KMS-11 (cell line): ENCODE results near the gene OPRL1.

Source experiments
- H2AFZ ChIP-seq: fragments of 200-600 bp; sonication (generic); 2 replicates; pipeline ENCODE4 v1.6.1; 2016; ENCODE audit warnings: antibody characterized with exemption, mixed run types, low read depth
- H3K27ac ChIP-seq: fragments of 200-600 bp; sonication (generic); 2 replicates; pipeline ENCODE4 v1.6.1; 2016; ENCODE audit warnings: mild to moderate bottlenecking, mixed run types
- H3K27me3 ChIP-seq: fragments of 200-600 bp; sonication (generic); 2 replicates; pipeline ENCODE4 v1.6.1; 2017; ENCODE audit warnings: mild to moderate bottlenecking, low read depth, mixed run types, moderate library complexity; ENCODE audit not compliant: insufficient read depth
- H3K36me3 ChIP-seq: fragments of 200-600 bp; sonication (generic); 2 replicates; pipeline ENCODE4 v1.6.1; 2017; ENCODE audit warnings: mild to moderate bottlenecking, mixed run types; ENCODE audit not compliant: insufficient read depth
- H3K4me1 ChIP-seq: fragments of 200-600 bp; sonication (generic); 2 replicates; pipeline ENCODE4 v1.6.1; 2016; ENCODE audit warnings: mild to moderate bottlenecking, low read depth, mixed run types; ENCODE audit not compliant: poor library complexity, severe bottlenecking
- H3K4me2 ChIP-seq: fragments of 200-600 bp; sonication (generic); 2 replicates; pipeline ENCODE4 v1.7.0; 2016; ENCODE audit warnings: mild to moderate bottlenecking, mixed run types
- H3K4me3 ChIP-seq: fragments of 200-600 bp; sonication (generic); IDR thresholded peaks from 2 replicates; pipeline ENCODE4 v1.6.1; 2017; ENCODE audit warnings: low read depth, low read length, mixed read lengths; ENCODE audit not compliant: insufficient read depth
- H3K79me2 ChIP-seq: fragments of 200-600 bp; sonication (generic); 2 replicates; pipeline ENCODE4 v1.6.1; 2016; ENCODE audit warnings: low read depth, mixed run types; ENCODE audit not compliant: insufficient read depth
- H3K9ac ChIP-seq: fragments of 200-600 bp; sonication (generic); 2 replicates; pipeline ENCODE4 v1.6.1; 2016; ENCODE audit warnings: mild to moderate bottlenecking, mixed run types
- H4K20me1 ChIP-seq: fragments of 200-600 bp; sonication (generic); 2 replicates; pipeline ENCODE4 v1.6.1; 2016; ENCODE audit warnings: mild to moderate bottlenecking, mixed run types; ENCODE audit not compliant: insufficient read depth
- CTCF ChIP-seq: fragments of 200-600 bp; sonication (generic); conservative IDR thresholded peaks from 2 replicates; pipeline ENCODE4 v1.6.1; 2017; ENCODE audit warnings: low read depth, mild to moderate bottlenecking, antibody characterized with exemption, low read length, moderate library complexity, mixed read lengths

Gene OPRL1

GRCh38 chr20:64080013-64080812 lies at the start of gene OPRL1:
TSS of gene OPRL1 (plus strand) at chr20:64080082. CDS start at chr20:64092721, 12,639 bp downstream.
- Histone ChIP-seq H3K9ac (peak within 1 kb of the TSS; percentile 74), H3K79me2 (no peaks in the 10 kb centered on the region), H4K20me1 (no peaks in the 10 kb centered on the region), H2AFZ (peak within 1 kb of the TSS; percentile 87), H3K4me1 (peaks cover 20% of the 10 kb centered on the region), H3K36me3 (no peaks in the 10 kb centered on the region), H3K4me2 (peak within 1 kb of the TSS; percentile 98), H3K4me3 (no peak within 1 kb of the TSS), H3K27me3 (peaks cover 56% of the 10 kb centered on the region), H3K27ac (no peak within 1 kb of the TSS)
- no peak for TF ChIP-seq CTCF

DNA sequence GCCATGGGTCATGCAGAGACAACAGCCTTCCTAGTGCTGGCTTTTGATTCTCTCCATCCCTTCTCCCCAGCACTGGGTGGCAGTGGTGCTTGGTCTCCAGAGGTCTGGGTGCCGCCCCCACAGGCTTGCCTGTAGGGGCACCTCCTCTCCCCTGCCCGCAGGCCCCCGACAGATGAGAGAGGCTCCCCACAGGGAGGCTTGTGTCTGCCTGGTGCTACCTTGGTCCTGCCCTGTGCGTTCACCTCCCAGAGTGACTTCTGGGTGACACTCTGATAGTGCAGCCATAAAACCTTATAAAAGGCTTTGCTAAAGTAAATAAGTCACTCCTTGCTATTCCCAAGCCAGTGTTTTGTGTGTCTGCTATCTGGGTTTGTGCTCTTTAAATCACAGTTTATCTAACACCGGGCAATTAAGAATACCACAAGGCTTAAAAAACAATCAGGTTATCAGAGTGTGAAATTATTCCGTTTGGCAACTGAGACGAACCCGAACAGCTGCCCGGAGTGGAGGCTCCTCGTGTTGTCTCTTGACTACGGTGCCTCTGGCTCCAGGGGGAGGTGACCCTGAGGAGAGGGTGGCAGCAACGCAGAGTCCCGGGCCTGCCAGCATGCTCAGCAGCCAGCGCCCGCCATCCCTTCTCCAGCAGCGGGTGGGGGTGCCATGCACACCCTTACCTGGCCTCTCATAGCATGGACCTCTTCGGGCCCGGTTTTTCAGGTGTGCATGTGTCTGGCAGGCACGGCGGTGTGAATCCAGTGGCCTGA lies 49.3 kb upstream of the OPRL1 start:
- no peak for TF ChIP-seq CTCF
- H3K27ac ChIP-seq, result no peak overlapping the region
- no peaks in the 10 kb centered on the region for H3K79me2 ChIP-seq
- no peak overlapping the region for H3K4me2 ChIP-seq
- no peak overlapping the region for H2AFZ ChIP-seq
- H3K9ac ChIP-seq, result no peak overlapping the region
- H3K4me1 ChIP-seq, result no peaks in the 10 kb centered on the region
- no peaks in the 10 kb centered on the region; the same call in 1 of the 2 replicates for H3K36me3 ChIP-seq
- H3K4me3 ChIP-seq, result no peak overlapping the region
- no peaks in the 10 kb centered on the region for H4K20me1 ChIP-seq
- H3K27me3 ChIP-seq, result no peaks in the 10 kb centered on the region

DNA sequence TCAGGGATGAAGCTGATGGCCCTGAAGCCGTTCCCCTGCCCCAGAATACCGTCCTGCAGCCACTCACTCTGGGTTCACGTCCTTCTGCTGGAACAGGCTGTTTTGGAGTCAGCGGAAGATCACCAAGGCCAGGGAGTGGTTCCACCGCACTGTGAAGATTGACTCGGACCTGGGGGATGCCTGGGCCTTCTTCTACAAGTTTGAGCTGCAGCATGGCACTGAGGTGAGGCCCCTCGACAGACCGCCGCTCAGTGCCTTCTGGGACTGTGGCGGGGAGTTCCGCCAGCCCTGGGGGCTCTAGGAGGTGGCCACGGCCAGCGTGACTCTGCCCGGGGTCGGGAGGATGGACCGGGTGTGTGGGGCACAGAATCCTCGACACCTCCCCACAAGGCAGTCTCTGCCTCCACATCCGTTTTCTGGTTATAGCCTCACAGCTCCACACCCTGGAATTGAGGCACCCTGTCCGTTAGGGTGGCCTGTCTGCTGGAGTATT lies 48.0 kb upstream of the OPRL1 start:
- H2AFZ ChIP-seq, result no peak overlapping the region
- H3K27me3 ChIP-seq, result peaks cover 5% of the 10 kb centered on the region; the same call in 1 of the 2 replicates
- H3K4me1 ChIP-seq, result peaks cover 6% of the 10 kb centered on the region
- no peak overlapping the region for H3K9ac ChIP-seq
- no peak for TF ChIP-seq CTCF
- no peak overlapping the region for H3K4me3 ChIP-seq
- H3K4me2 ChIP-seq, result no peak overlapping the region
- no peaks in the 10 kb centered on the region; the same call in 1 of the 2 replicates for H3K36me3 ChIP-seq
- H4K20me1 ChIP-seq, result no peaks in the 10 kb centered on the region
- H3K79me2 ChIP-seq, result no peaks in the 10 kb centered on the region
- no peak overlapping the region for H3K27ac ChIP-seq

GRCh38 chr20:64032706-64033624 lies 46.9 kb upstream of the OPRL1 start:
- TF ChIP-seq CTCF, result no peak
- Histone ChIP-seq H4K20me1 (no peaks in the 10 kb centered on the region), H3K79me2 (no peaks in the 10 kb centered on the region), H3K4me1 (peaks cover 16% of the 10 kb centered on the region), H2AFZ (no peak overlapping the region), H3K27ac (no peak overlapping the region), H3K9ac (no peak overlapping the region), H3K4me2 (no peak overlapping the region), H3K4me3 (no peak overlapping the region), H3K36me3 (no peaks in the 10 kb centered on the region; the same call in 1 of the 2 replicates), H3K27me3 (peaks cover 16% of the 10 kb centered on the region)
